ENCODE data around the gene TTC7B.

GRCh38 chr14:90522571-90523191, 293.5 kb downstream of the TTC7B start:
- TF ChIP-seq EZH2 (IDR thresholded peaks at IDR 0.05; ENCODE audit: low read length, missing control alignments) (no peak), CTCF (conservative IDR thresholded peaks at IDR 0.05 in 1 of 2, IDR thresholded peaks at IDR 0.05 in 1 of 2; ENCODE audit: low read depth in 1 of 2, low read length in 2 of 2) (no peak)

Data from fibroblast of lung (primary cell).